ENCODE data around the gene SH2D3C.
"Not testable (repeated sequence)": the region's sequence is repeated elsewhere in the genome, so short reads cannot be mapped to it uniquely, and the experiment has no call there.

Gene SH2D3C

GRCh38 chr9:127785933-127786772 is 7.7 kb upstream of the SH2D3C start, which contains the start of gene CDK9:
Gene CDK9, plus strand, starts transcription at chr9:127786034. Its CDS starts 115 bp downstream, at chr9:127786149.
- peak; percentile 88 for DNase-seq (ENCODE audit: low read depth, low spot score)

- peak; percentile 86 for DNase-seq (ENCODE audit: low read depth, low spot score)
These were observed 6.8 kb upstream of the SH2D3C start for GRCh38 chr9:127785023-127785932.

DNA sequence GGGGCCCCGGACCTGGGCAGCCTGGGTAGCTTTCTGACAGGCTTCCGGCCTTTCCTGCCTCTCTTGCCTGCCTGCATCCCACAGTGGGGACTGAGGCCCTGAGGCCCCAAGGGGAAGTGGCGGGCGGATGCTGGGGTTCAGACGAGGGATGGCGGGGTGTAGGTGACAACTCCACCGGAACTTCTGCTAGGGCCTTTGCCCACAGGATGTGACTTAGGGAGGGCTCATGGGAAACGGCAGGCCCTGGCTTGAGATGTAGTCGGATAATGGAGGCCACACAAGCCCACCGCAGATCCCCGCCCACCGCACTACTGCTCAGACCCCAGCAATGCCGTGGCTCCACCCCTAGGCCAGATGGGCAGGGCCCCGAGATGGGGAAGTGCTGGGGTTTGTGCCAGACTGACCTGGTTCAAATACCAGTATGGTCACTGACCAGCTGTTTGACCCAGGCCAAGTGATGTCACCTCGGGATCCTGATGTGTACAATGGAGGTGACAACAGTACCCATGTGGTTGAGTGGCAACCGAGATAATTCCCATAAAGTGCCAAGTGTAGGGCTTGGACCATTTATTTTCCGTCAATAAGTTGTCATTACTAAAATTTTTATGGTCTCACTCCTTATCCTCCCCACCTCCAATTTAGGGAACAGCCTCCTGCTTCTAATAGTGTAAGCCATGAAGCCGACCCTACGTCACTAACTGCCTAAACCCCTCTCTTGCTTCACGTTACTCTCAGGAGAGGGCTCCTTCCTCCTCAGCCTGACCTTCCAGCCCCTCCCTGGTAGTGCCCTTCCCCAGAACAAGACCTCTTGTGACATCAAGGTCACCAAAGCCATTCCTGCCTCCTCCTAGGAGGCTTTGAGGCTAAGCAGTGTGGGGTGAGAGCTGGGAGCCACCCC is 4.9 kb upstream of the SH2D3C start:
- DNase-seq (ENCODE audit: low read depth, low spot score) = peak; percentile 46

DNA sequence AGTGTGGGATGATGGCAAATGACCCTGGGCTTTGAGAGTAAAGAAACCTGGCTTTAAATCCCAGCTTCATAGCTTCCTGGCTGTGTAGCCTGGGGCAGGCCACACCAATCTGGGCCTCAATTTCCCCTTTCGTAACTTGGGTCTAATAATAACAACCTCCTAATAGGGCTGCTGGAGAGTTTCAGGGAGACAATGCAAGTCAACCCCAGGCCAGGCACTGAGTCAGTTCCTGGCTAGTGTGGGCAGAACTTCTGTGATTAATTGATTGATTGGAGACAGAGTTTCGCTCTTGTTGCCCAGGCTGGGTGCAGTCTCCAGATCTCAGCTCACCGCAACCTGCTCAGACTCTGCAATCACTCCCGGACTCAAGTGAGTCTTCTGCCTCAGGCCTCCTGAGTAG is 3.3 kb upstream of the SH2D3C start:
- DNase-seq (ENCODE audit: low read depth, low spot score) = no peak

GRCh38 chr9:127780909-127781308 is 2.4 kb upstream of the SH2D3C start:
- DNase-seq (ENCODE audit: low read depth, low spot score) = not testable (repeated sequence)

DNA sequence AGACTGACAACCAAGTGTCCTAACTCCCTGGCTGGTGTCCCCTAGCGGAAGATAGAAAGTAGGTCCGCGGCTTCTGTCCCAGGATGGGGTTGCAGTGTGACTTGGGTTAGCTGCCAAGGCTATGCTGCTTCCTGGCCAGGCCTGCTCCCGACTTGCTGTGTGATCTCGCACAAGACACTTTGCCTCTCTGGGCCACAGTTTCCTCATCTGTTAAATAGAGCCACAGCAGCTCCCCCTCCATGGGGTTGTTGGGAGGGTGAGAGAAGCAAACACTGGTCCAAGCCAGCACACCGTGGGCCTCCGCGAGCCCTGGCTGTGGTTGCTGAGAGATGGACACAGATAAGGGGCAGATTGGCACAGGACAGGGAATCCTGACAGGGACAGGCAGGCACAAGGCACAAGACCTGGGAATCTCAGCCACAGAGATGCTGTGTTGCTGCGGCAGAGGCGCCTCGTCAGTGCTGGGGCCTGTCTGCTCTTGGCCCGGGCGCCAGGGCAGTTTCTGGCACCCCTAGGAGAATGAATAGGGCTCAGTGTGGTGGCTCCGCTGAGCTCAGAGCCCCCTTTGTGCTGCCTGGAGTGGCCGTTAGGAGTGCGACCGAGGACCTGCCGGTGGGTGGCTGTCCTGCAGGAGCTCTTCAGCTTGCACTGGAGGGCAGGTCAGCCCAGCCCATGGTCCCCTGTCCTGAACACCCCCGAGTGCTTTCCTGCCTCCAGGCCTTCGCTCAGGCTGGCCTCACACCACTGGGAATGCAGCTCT is 1.8 kb upstream of the SH2D3C start:
- no peak for DNase-seq (ENCODE audit: low read depth, low spot score)

DNA sequence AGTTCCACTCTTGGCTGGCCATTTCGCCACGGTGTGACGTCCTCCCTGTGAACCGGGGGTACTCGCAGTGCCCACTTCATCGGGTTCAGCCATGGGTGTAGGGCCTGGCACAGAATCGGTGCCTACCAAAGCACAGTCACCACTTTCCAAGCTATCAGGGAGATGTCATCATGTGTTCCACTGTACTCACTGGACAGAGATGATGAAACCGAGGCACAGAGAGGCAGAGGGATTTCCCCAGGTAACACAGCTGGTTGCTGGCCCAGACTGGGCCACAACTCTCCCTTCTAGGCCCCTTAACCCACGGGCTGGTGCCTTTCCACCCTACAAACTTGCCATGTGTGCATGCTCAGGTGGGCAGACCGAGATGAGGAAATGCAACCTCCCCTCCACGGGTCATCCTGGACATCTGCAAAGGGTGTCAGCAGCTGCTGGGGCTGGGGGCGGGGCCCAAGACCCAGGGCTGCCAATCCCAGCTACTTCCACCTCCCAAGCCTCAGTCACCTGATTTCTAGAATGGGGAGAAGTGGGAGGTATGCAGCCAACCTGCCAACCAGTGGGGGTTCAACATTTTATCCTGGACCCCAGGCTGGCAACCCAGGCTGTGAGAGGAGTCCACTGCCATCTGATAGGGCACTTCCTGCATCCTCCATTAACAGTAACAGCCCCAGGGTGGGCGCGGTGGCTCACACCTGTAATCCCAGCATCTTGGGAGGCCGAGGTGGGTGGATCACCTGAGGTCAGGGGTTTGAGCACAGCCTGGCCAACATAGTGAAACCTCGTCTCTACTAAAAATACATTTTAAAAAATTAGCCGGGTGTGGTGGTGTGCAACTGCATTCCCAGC is 893 bp upstream of the SH2D3C start:
- peak; percentile 36 for DNase-seq (ENCODE audit: low read depth, low spot score)

GRCh38 chr9:127777368-127777980 is 992 bp downstream of the SH2D3C start:
- no peak for DNase-seq (ENCODE audit: low read depth, low spot score)

DNA sequence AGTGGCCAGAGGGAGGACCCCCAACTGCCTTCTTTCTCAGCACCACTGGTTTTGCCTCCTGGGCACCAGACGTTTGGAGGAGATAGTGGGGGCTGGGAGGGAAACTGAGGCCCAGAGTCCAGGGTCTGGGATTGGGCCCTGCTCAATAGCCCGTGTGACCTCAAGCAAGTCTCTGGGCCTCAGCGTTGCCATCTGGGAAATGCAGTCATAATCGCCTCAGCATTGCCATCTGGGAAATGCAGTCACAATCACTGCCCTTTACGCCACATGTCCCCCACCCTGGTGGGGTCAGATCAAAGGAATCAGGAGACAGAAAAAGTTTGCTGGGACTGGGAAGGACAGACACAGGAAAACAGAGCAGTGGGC is 1.6 kb downstream of the SH2D3C start:
- DNase-seq (ENCODE audit: low read depth, low spot score) = no peak

DNA sequence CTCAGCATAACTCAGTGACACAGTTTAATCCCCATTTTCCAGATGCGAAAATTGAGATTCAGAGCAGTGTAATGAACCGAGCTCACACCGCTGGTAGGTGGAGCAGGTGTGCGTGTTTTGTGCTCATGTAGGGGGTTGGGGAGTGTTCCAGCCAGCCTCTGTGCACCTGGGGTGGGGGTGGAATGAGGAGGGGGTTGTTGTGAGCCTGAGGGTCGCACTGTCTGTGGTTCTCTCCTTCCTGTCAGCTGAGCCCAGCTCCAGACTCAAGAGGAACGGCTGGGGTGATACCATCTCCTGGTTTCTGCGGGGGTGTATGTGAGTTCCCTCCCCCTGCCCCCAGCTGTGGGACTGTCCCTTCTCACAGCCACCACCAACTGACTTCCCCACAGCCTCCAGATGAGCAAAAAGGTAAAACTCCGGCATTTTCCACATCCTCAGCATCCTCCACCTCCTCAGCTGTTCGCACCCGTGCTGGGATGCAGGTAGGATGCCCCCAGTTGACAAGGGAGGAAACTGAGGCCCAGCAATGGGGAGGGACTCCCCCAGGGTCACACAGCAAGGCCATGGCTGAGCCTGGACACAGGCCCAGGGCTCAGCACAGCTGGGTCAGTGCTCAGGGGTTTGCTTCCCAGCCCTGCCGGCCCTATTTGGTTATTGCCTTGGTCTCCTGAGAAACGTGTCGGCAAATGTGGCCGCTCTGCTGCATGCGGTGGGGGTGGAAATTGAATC is 2.1 kb downstream of the SH2D3C start:
- no peak for DNase-seq (ENCODE audit: low read depth, low spot score)

DNA sequence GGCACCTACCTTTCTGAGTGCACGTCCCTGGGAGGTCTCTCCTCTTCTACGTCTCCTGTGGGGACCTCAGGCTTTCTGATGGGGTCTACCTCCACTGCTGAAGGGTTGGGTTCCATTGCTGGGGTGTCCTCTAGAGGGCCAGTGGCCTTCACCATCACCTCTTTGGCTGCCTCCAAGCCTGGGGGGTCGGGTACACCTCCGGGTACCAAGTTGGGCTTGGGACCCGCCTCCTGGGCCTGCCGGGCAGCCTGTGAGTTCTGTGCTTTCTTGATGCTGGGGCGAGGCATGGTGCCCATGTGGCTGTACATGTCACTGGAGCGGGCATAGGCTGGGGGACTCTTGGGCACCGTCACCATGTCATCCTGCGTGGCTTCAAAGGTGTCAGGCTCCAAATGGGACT is 4.5 kb downstream of the SH2D3C start:
- DNase-seq (ENCODE audit: low read depth, low spot score) = no peak

- no peak for DNase-seq (ENCODE audit: low read depth, low spot score)
These were observed 5.2 kb downstream of the SH2D3C start for GRCh38 chr9:127773272-127773671.

DNA sequence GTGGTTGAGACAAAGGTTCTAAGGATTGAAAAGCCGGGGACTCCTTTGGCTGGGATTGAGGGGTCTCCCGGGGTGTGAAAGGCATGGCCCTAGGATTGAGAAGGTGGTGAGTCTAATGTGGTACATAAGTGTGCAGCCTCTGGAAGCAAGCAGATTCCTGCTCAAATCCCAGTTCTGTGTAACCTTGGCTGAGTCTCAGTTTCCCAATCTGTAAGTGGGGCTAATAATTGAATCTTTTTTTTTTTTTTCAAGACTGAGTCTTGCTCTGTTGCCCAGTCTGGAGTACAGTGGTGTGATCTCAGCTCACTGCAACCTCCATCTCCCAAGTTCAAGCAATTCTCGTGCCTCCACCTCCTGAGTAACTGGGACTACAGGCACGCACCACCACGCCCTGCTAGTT is 5.9 kb downstream of the SH2D3C start:
- no peak for DNase-seq (ENCODE audit: low read depth, low spot score)

- no peak for DNase-seq (ENCODE audit: low read depth, low spot score)
These were observed 6.8 kb downstream of the SH2D3C start for GRCh38 chr9:127771570-127772189.

- DNase-seq (ENCODE audit: low read depth, low spot score) = peak; percentile 82
These were observed 7.4 kb downstream of the SH2D3C start for GRCh38 chr9:127770905-127771569.

DNA sequence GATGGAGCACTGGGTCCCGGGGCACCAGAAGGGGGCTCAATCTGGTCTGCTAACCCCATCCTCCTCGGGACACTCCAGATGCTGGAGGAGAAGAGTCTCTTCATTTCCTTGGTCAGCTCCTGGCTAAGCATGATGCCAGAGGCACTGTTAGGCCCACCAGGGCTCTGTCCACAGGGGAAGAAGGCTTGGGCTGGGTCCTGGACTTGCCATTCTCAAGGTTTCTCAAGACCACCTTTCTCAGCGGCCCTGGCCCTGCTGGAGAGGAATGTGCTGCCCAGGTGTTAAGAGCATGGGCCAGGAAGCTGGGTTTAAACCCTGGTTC is 7.9 kb downstream of the SH2D3C start:
- DNase-seq (ENCODE audit: low read depth, low spot score) = no peak

DNA sequence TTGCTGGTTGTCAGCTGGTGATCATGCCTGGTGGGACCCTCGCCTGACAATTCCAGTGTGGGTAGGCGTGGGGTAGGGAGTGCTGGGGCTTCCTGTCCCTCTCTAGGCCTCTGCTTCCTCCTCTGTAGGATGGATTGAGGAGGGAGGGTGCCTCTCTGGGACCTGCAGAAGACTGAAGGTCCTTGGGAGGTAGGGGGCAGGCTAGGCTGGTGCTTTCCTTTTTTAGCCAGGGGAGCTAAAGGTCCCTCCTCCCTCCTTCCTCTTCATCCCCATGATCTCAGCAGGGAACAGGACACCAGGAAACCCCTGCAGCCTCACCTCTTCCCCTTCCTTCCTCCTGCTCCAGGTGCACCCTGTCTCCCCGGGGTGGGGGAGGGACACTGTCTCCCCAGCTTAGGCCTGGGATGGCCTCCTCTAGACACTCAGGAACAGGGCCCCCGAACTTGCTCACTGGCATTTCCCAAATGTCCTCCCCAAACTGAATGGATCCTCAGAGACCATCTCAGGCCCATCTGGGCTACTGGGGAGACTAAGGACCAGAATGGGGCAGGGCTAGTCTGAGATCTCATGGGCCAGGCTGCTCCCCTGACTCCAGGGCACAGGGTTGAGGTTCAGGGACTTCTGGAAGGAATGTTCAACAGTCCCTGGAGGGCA is 8.4 kb downstream of the SH2D3C start:
- no peak for DNase-seq (ENCODE audit: low read depth, low spot score)
